Measurements from ENCODE around the gene MISFA. TPM values are rescaled to one million over a fixed set of nuclear protein-coding genes. Genes with fewer than 3 reads are reported as not detected.
A peak's percentile ranks its signal among the peaks of the same experiment; 100 is the strongest.

The MISFA gene
- total RNA-seq, 1 experiment from 2014 or later = 3.7 TPM

- Histone ChIP-seq H2AK5ac (ENCODE audit: insufficient read length, low read length) (no peak overlapping the region), H3K4me1 (ENCODE audit: insufficient read depth, low read length) (0 out of 2 replicates have a peak, but pooled peaks cover 2% of the 10 kb centered on the region), H3K18ac (ENCODE audit: insufficient read length, low read depth, low read length) (no peak overlapping the region), H3K23ac (ENCODE audit: insufficient read length, low read depth, low read length) (no peak overlapping the region), H4K20me1 (ENCODE audit: control insufficient read depth, insufficient read depth, insufficient read length) (no peaks in the 10 kb centered on the region), H3K9me3 (ENCODE audit: control insufficient read depth, low read depth, low read length) (no peaks in the 10 kb centered on the region), H3K9ac (ENCODE audit: extremely low read depth, insufficient read length, low read length) (no peak overlapping the region), H2BK5ac (ENCODE audit: insufficient read length, low read length) (no peak overlapping the region), H2BK12ac (ENCODE audit: insufficient read length, low read depth, low read length) (no peak overlapping the region), H3K4me2 (ENCODE audit: insufficient read depth, insufficient read length, low read length) (peak overlapping the region; percentile 97), H3K27me3 (ENCODE audit: insufficient read depth, low read length) (no peaks in the 10 kb centered on the region), H4K8ac (replicated peaks; ENCODE audit: insufficient read length, low read depth, low read length) (no peak overlapping the region), H2BK120ac (ENCODE audit: low read depth, low read length, poor library complexity, severe bottlenecking) (no peak overlapping the region), H2BK15ac (ENCODE audit: low read depth, low read length) (no peak overlapping the region), H3K27ac (ENCODE audit: insufficient read length, low read depth, low read length) (no peak overlapping the region), H3K79me1 (ENCODE audit: insufficient read depth, low read depth, low read length, poor library complexity, severe bottlenecking) (peaks cover 10% of the 10 kb centered on the region), H3K4ac (ENCODE audit: low read depth, low read length) (no peak overlapping the region), H2BK20ac (ENCODE audit: low read depth, low read length, poor library complexity, severe bottlenecking) (no peak overlapping the region), H4K5ac (ENCODE audit: insufficient read length, low read depth, low read length) (no peak overlapping the region), H2AFZ (ENCODE audit: low read length) (no peak overlapping the region), H4K91ac (ENCODE audit: insufficient read length, low read depth, low read length) (no peak overlapping the region), H3K79me2 (ENCODE audit: insufficient read depth, low read length) (peaks cover 18% of the 10 kb centered on the region), H3K56ac (ENCODE audit: insufficient read length, low read depth, low read length) (no peak overlapping the region), H3T11ph (ENCODE audit: low read length) (no peak overlapping the region), H3K23me2 (ENCODE audit: insufficient read length, low read depth, low read length, poor library complexity, severe bottlenecking) (peaks cover 12% of the 10 kb centered on the region), H3K14ac (ENCODE audit: insufficient read depth, low read length) (no peak overlapping the region)
- no peak for TF ChIP-seq CTCF (conservative IDR thresholded peaks at IDR 0.05)
- Mint-ChIP-seq H3K4me1 (peaks cover 12 to 18% of the 10 kb centered on the region in 2 experiments), H3K27me3 (ENCODE audit: low read depth) (peaks cover 6% of the 10 kb centered on the region), H3K36me3 (ENCODE audit: insufficient read depth in 1 of 3, low read depth in 3 of 3) (no peaks in the 10 kb centered on the region; a peak in 1 of 7 replicates), H3K27ac (no peak overlapping the region), H3K4me3 (peak overlapping the region; percentile 88 to 99), H3K9me3 (no peaks in the 10 kb centered on the region)
- DNase-seq = no peak
- WGBS (ENCODE audit: extremely low coverage, insufficient read length, low lambda C conversion rate) = no CpG with 5 or more reads among the region's 2 CpGs
These were observed 33.3 kb downstream of the MISFA start for GRCh38 chr11:18632841-18633240.

All from H9 (cell line).